SK-N-MC (cell line): ENCODE data around the gene PYCARD.

Experiments
- EZH2 ChIP-seq: fragments of 200-600 bp; sonication (generic); IDR thresholded peaks from one replicate; pipeline ENCODE4 v1.6.1; 2017; ENCODE audit warnings: antibody characterized with exemption
- FOXP2 ChIP-seq: optimal IDR thresholded peaks from 2 replicates; pipeline ENCODE3; 2011; ENCODE audit warnings: mild to moderate bottlenecking, moderate library complexity; ENCODE audit not compliant: insufficient read depth; ENCODE audit errors: extremely low read length, control extremely low read depth
- POLR2AphosphoS5 ChIP-seq: IDR thresholded peaks from 2 replicates; pipeline ENCODE4 v1.6.1; 2012; ENCODE audit warnings: mild to moderate bottlenecking, low read depth, low read length, borderline replicate concordance

GRCh38 chr16:31192856-31193642, 9.5 kb downstream of the PYCARD start:
- TF ChIP-seq POLR2AphosphoS5, result no peak
- TF ChIP-seq FOXP2, result no peak
- TF ChIP-seq EZH2, result no peak
